Measurements from ENCODE around the gene SLC1A2.

SLC1A2 gene

GRCh38 chr11:35357923-35358322 is 61.4 kb downstream of the SLC1A2 start:
- no peak overlapping the region for H3K4me3 ChIP-seq (ENCODE audit: low read depth, low read length)
- TF ChIP-seq MYC (IDR thresholded peaks at IDR 0.05; ENCODE audit: low read depth, low read length) (no peak), CTCF (IDR thresholded peaks at IDR 0.05; ENCODE audit: low read depth, low read length) (no peak), POLR2A (IDR thresholded peaks at IDR 0.05; ENCODE audit: extremely low read depth, insufficient read length) (no peak)
- TF ChIP-seq, protein P1, sequence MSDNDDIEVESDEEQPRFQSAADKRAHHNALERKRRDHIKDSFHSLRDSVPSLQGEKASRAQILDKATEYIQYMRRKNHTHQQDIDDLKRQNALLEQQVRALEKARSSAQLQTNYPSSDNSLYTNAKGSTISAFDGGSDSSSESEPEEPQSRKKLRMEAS (IDR thresholded peaks at IDR 0.05; ENCODE audit: low read depth, low read length): no peak
- DNase-seq (ENCODE audit: low read depth): no peak

DNA sequence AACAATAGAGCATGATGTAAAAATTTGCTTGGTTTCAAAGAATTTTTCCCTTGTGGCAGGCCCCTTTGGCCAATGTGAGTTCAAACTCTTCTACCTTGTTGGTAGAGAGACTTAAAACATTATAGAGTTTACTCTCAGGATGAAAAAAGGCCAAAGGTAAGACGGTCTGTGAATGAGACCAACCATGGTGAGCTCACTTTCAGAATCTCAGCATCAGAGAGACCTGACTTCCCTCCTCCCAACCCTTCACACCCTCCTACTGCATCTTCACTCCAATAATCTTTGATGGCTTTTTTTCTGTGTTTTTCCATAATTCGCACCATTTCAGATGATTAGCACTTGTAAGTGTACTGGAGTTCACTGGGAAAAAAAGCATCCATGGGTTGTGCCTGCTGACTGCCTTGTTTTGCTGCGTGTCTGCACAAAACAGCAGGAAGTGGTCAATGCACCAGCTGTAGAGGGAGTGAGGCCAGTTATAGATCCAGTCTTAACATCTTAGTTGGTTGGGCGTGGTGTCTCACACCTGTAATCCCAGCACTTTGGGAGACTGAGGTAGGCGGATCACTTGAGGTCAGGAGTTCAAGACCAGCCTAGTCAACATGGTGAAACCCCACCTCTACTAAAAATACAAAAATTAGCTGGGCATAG is 64.1 kb downstream of the SLC1A2 start:
- no peak overlapping the region for H3K4me3 ChIP-seq (ENCODE audit: low read depth, low read length)
- no peak for DNase-seq (ENCODE audit: low read depth)
- no peak for TF ChIP-seq MYC (IDR thresholded peaks at IDR 0.05; ENCODE audit: low read depth, low read length)
- TF ChIP-seq POLR2A (IDR thresholded peaks at IDR 0.05; ENCODE audit: extremely low read depth, insufficient read length): no peak
- TF ChIP-seq, protein P1 (IDR thresholded peaks at IDR 0.05; ENCODE audit: low read depth, low read length): no peak

- TF ChIP-seq MYC (IDR thresholded peaks at IDR 0.05; ENCODE audit: low read depth, low read length): no peak
- no peak for TF ChIP-seq POLR2A (IDR thresholded peaks at IDR 0.05; ENCODE audit: extremely low read depth, insufficient read length)
- TF ChIP-seq CTCF (IDR thresholded peaks at IDR 0.05; ENCODE audit: low read depth, low read length): no peak
- TF ChIP-seq, protein P1 (IDR thresholded peaks at IDR 0.05; ENCODE audit: low read depth, low read length): no peak
Observed at GRCh38 chr11:35354644-35355043, 64.7 kb downstream of the SLC1A2 start.

GRCh38 chr11:35352077-35352888 is 67.1 kb downstream of the SLC1A2 start:
- DNase-seq (ENCODE audit: low read depth): no peak
- no peak overlapping the region for H3K4me3 ChIP-seq (ENCODE audit: low read depth, low read length)
- no peak for TF ChIP-seq MYC (IDR thresholded peaks at IDR 0.05; ENCODE audit: low read depth, low read length)
- TF ChIP-seq POLR2A (IDR thresholded peaks at IDR 0.05; ENCODE audit: extremely low read depth, insufficient read length): no peak
- TF ChIP-seq CTCF (IDR thresholded peaks at IDR 0.05; ENCODE audit: low read depth, low read length): no peak
- TF ChIP-seq, protein P1 (IDR thresholded peaks at IDR 0.05; ENCODE audit: low read depth, low read length): no peak

More at GRCh38 chr11:35354644-35355043, 64.7 kb downstream of the SLC1A2 start:
- no peak overlapping the region for H3K4me3 ChIP-seq (ENCODE audit: low read depth, low read length)
- DNase-seq (ENCODE audit: low read depth): no peak

DNA sequence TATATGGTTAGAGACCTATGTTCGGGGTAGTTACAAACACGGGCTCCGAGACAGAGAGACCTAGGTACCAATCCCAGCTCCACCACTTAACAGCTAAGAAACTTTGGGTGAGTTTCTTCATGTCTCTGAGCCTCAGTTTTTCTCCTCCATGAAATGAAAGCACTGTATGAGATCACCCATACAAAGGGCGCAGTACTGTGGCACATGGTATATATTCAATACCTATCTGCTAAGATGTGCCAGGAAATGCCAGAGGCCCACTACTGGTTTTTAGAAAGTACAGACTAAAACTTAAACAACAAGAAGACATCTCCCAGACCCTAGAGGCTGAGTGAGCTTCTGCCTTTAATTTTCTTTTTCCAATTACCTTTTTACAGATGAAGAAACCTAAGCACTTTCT is 69.5 kb downstream of the SLC1A2 start:
- TF ChIP-seq, protein P1 (IDR thresholded peaks at IDR 0.05; ENCODE audit: low read depth, low read length): no peak
- TF ChIP-seq MYC (IDR thresholded peaks at IDR 0.05; ENCODE audit: low read depth, low read length) (no peak), CTCF (IDR thresholded peaks at IDR 0.05; ENCODE audit: low read depth, low read length) (no peak), POLR2A (IDR thresholded peaks at IDR 0.05; ENCODE audit: extremely low read depth, insufficient read length) (no peak)
- no peak overlapping the region for H3K4me3 ChIP-seq (ENCODE audit: low read depth, low read length)
- DNase-seq (ENCODE audit: low read depth): no peak
